Endodermal cell (in vitro differentiated cells): Measurements from ENCODE around the gene CDH8. TPM values are rescaled to one million over a fixed set of nuclear protein-coding genes. Genes with fewer than 3 reads are reported as not detected.

ENCODE experiments used
- DNase-seq: peaks from one replicate; pipeline ENCODE4 v3.0.0-alpha.2; 2017
- H3K27ac ChIP-seq: 2 replicates; pipeline ENCODE4 v1.5.1; 2013; ENCODE audit warnings: mild to moderate bottlenecking, low read depth, low read length, moderate library complexity
- H3K27me3 ChIP-seq: 2 replicates; pipeline ENCODE4 v1.6.1; 2013; ENCODE audit warnings: mild to moderate bottlenecking, low read length, moderate library complexity; ENCODE audit not compliant: insufficient read depth, control insufficient read depth, poor library complexity, severe bottlenecking
- H3K36me3 ChIP-seq: 2 replicates; pipeline ENCODE4 v1.7.0; 2013; ENCODE audit warnings: mild to moderate bottlenecking, low read length, moderate library complexity; ENCODE audit not compliant: control insufficient read depth, insufficient read depth
- H3K4me1 ChIP-seq: one replicate; pipeline ENCODE4 v1.7.0; 2013; ENCODE audit warnings: low read length; ENCODE audit not compliant: control insufficient read depth, insufficient read depth
- H3K4me3 ChIP-seq: 2 replicates; pipeline ENCODE4 v1.5.1; 2013; ENCODE audit warnings: mild to moderate bottlenecking, low read length, moderate library complexity
- H3K9ac ChIP-seq: 2 replicates; pipeline ENCODE4 v1.6.1; 2013; ENCODE audit warnings: mild to moderate bottlenecking, low read length, moderate library complexity; ENCODE audit not compliant: poor library complexity, severe bottlenecking; ENCODE audit errors: extremely low read depth
- H3K9me3 ChIP-seq: 2 replicates; pipeline ENCODE4 v1.6.1; 2013; ENCODE audit warnings: mild to moderate bottlenecking, low read length, moderate library complexity; ENCODE audit not compliant: control insufficient read depth
- H3K27ac Mint-ChIP-seq: 2 replicates; pipeline ENCODE4 v1.8.0; 2020; ENCODE audit warnings: mixed read lengths
- H3K27me3 Mint-ChIP-seq: 2 replicates; pipeline ENCODE4 v1.8.0; 2021; ENCODE audit warnings: mild to moderate bottlenecking, mixed read lengths; ENCODE audit not compliant: insufficient read depth
- H3K36me3 Mint-ChIP-seq: 2 replicates; pipeline ENCODE4 v1.8.0; 2020; ENCODE audit warnings: low read depth, mixed read lengths
- H3K4me1 Mint-ChIP-seq: 2 replicates; pipeline ENCODE4 v1.8.0; 2020; ENCODE audit warnings: mixed read lengths
- H3K4me3 Mint-ChIP-seq: 2 replicates; pipeline ENCODE4 v1.8.0; 2020; ENCODE audit warnings: mild to moderate bottlenecking, moderate library complexity, mixed read lengths
- H3K9me3 Mint-ChIP-seq: 2 replicates; pipeline ENCODE4 v1.8.0; 2020; ENCODE audit warnings: mild to moderate bottlenecking, mixed read lengths
- WGBS, 2 experiments: methylation state at CpG; one replicate each; pipeline versions ENCODE4 v1.1.5 to v1.1.7; 2013; ENCODE audit warnings: missing lambda C conversion rate in 2 of 2, mixed read lengths in 1 of 2; ENCODE audit not compliant: insufficient coverage in 1 of 2, insufficient read length in 1 of 2; 5-methylcytosine and 5-hydroxymethylcytosine counted together
- total RNA-seq, 2 donors: library from RNA; stranded (reverse); fragmentation: NEBNext Ultra II Directional in 1 of 2; extraction: Animal tissue kit (Norgen Biotek cat#: 25700) in 1 of 2; gene quantifications; 2 replicates in 1 of 2; 3 replicates in 1 of 2; pipeline ENCODE4 v1.2.1, GENCODE V29; 2021
- TF ChIP-seq, protein P1 (sequence below): fragments of 200-600 bp; sonication (generic); conservative IDR thresholded peaks from 2 replicates; pipeline ENCODE4 v1.5.0; 2021; ENCODE audit warnings: antibody characterized with exemption, mild to moderate bottlenecking

The CDH8 gene
- total RNA-seq, 2 donors from 2014 or later, result 13.9 to 27.2 TPM

DNA sequence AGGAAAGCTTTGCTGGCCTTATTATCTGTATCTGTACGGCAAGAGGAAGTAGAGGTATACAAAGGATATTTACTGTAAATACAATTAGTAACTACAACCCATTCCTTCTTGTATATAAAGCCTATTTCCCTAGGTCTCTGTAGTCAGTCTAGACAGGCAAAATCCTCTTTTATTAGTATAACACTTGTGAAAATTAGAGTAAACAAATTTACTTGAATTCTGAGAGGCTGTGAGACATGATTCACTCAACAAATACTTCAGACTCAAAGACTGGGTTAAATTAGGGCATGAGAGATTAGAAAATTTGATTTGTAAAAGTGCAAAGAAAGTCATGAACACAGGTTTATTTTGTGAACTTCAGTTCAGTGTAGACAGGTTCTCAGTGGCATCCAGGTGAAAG is 30.9 kb upstream of the CDH8 start:
- Mint-ChIP-seq H3K4me1 (peaks cover 9% of the 10 kb centered on the region), H3K27ac (no peak overlapping the region), H3K27me3 (peaks cover 33% of the 10 kb centered on the region), H3K4me3 (no peak overlapping the region), H3K9me3 (peaks cover 3% of the 10 kb centered on the region), H3K36me3 (no peaks in the 10 kb centered on the region)
- Histone ChIP-seq H3K9me3 (peaks cover 4% of the 10 kb centered on the region), H3K27ac (no peak overlapping the region), H3K9ac (no peak overlapping the region), H3K4me3 (no peak overlapping the region), H3K36me3 (no peaks in the 10 kb centered on the region), H3K27me3 (peaks cover 47% of the 10 kb centered on the region), H3K4me1 (no peaks in the 10 kb centered on the region)
- WGBS, 2 experiments, result 57% methylated on average over 1 of the region's 1 CpG; no CpG with 5 or more reads in 1 of the 2 experiments
- TF ChIP-seq, protein P1, sequence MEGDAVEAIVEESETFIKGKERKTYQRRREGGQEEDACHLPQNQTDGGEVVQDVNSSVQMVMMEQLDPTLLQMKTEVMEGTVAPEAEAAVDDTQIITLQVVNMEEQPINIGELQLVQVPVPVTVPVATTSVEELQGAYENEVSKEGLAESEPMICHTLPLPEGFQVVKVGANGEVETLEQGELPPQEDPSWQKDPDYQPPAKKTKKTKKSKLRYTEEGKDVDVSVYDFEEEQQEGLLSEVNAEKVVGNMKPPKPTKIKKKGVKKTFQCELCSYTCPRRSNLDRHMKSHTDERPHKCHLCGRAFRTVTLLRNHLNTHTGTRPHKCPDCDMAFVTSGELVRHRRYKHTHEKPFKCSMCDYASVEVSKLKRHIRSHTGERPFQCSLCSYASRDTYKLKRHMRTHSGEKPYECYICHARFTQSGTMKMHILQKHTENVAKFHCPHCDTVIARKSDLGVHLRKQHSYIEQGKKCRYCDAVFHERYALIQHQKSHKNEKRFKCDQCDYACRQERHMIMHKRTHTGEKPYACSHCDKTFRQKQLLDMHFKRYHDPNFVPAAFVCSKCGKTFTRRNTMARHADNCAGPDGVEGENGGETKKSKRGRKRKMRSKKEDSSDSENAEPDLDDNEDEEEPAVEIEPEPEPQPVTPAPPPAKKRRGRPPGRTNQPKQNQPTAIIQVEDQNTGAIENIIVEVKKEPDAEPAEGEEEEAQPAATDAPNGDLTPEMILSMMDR, result no peak
- no peak for DNase-seq

DNA sequence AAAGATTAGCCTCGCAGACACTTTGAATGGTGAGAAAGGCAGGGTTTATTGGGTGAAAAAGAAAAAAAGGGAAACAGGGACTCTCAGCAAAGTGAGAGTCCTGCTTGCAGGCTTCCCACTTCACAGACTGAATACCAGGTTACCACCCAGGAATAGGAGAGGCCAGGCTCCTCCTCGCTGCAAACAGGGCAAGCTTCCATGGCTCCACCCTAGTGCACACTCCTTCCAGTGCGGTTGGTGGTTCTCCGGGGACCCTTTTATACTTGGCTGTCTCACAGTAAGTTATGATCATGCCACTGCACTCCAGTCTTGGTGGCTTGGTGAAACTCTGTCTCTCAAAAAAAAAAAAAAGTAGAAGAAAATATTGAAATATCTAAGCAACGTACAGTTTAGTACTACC is 30.5 kb upstream of the CDH8 start:
- H3K4me3 ChIP-seq, result no peak overlapping the region
- peaks cover 3% of the 10 kb centered on the region for H3K9me3 Mint-ChIP-seq
- TF ChIP-seq, protein P1, result no peak
- no peaks in the 10 kb centered on the region for H3K4me1 ChIP-seq
- H3K36me3 ChIP-seq, result no peaks in the 10 kb centered on the region
- DNase-seq, result no peak
- 93% methylated on average over 4 of the region's 5 CpGs; no CpG with 5 or more reads in 1 of the 2 experiments for WGBS, 2 experiments
- peaks cover 51% of the 10 kb centered on the region for H3K27me3 ChIP-seq
- H3K4me1 Mint-ChIP-seq, result peaks cover 9% of the 10 kb centered on the region
- H3K27ac ChIP-seq, result no peak overlapping the region
- peaks cover 33% of the 10 kb centered on the region for H3K27me3 Mint-ChIP-seq
- peaks cover 4% of the 10 kb centered on the region for H3K9me3 ChIP-seq
- H3K9ac ChIP-seq, result no peak overlapping the region
- no peaks in the 10 kb centered on the region for H3K36me3 Mint-ChIP-seq
- H3K4me3 Mint-ChIP-seq, result no peak overlapping the region
- no peak overlapping the region for H3K27ac Mint-ChIP-seq

DNA sequence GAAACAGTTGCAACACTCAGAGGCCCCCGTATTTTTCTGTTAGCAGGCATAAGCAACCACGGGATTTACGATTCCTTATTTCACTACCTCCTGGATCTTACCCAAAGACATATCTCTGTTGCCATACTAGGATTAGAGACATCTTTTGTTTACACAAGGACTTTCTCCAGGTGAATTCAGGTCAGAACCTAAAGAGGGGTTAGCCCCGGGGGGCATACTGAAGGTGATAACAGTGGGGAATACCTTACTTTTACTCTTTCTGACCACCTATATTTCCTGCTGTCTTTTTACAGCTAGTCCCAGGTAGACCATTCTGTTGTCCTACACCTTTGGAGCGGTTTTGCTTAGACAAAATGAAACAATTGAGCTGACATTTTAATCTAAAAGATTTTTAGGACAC is 27.9 kb upstream of the CDH8 start:
- 77 to 100% methylated on average over 1 to 5 of the region's 5 CpGs for WGBS, 2 experiments
- Mint-ChIP-seq H3K4me3 (no peak overlapping the region), H3K4me1 (peaks cover 11% of the 10 kb centered on the region), H3K36me3 (no peaks in the 10 kb centered on the region), H3K9me3 (peaks cover 3% of the 10 kb centered on the region), H3K27ac (no peak overlapping the region), H3K27me3 (peaks cover 52% of the 10 kb centered on the region)
- H3K9ac ChIP-seq, result no peak overlapping the region
- H3K4me1 ChIP-seq, result no peaks in the 10 kb centered on the region
- H3K4me3 ChIP-seq, result no peak overlapping the region
- H3K36me3 ChIP-seq, result no peaks in the 10 kb centered on the region
- TF ChIP-seq, protein P1, result no peak
- H3K9me3 ChIP-seq, result peaks cover 4% of the 10 kb centered on the region
- peaks cover 77% of the 10 kb centered on the region for H3K27me3 ChIP-seq
- peak; percentile 66 for DNase-seq
- no peak overlapping the region for H3K27ac ChIP-seq
